ENCODE data around the gene DPP4. TPM values are rescaled to one million over a fixed set of nuclear protein-coding genes. Genes with fewer than 3 reads are reported as not detected.

Gene DPP4
- total RNA-seq (not detected in 2 replicates), polyA plus RNA-seq (0.09 TPM in 1 of 2 replicates, not detected in the other)

DNA sequence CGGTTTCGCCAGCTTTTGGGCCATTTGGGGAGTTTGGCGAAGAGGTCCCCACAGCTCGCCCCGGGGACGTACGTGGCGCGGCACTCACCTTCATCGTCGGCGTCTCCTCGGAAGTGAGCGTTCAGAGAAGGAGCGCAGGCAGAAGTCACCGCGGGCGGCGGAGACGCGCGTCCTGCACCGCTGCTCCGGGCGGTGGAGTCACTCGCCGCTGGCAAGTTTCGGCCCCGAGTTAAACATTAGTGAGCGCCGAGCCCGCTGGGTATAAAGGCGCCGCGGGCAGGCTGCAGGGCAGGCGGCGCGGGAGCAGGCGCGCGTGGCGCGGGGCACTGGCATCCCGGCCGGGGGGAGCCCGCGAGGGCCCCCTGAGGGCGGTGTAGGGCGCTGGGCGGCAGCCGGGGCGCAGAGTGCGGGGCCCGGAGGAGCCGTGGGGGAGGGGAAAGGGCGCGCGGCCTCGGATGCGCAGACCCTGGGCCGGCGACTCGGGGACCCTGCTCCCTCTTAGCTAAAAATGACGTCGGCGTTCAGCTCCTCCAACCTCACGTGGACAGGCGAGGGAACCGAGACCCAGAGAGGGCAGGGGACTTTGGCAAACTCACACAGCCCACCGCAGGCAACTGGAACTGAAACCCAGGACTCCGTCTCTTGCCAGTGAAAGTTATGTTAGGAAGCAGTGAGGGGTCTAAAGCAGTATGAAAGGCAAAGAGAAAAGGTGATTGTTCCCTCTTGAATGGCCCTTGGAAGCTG lies at the start of gene DPP4:
DPP4 (minus strand) TSS at position 328 of the 744 bp plus-strand sequence; CDS start at position 94, 234 bp downstream.
- TF ChIP-seq, protein P1, sequence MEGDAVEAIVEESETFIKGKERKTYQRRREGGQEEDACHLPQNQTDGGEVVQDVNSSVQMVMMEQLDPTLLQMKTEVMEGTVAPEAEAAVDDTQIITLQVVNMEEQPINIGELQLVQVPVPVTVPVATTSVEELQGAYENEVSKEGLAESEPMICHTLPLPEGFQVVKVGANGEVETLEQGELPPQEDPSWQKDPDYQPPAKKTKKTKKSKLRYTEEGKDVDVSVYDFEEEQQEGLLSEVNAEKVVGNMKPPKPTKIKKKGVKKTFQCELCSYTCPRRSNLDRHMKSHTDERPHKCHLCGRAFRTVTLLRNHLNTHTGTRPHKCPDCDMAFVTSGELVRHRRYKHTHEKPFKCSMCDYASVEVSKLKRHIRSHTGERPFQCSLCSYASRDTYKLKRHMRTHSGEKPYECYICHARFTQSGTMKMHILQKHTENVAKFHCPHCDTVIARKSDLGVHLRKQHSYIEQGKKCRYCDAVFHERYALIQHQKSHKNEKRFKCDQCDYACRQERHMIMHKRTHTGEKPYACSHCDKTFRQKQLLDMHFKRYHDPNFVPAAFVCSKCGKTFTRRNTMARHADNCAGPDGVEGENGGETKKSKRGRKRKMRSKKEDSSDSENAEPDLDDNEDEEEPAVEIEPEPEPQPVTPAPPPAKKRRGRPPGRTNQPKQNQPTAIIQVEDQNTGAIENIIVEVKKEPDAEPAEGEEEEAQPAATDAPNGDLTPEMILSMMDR (IDR thresholded peaks at IDR 0.05; ENCODE audit: low read depth, low read length): no peak
- Histone ChIP-seq H3K4me1 (ENCODE audit: low read depth) (no peaks in the 10 kb centered on the region), H3K27ac (no peak within 1 kb of the TSS), H3K27me3 (peaks cover 65% of the 10 kb centered on the region), H3K36me3 (no peaks in the 10 kb centered on the region), H3K4me3 (peak within 1 kb of the TSS; percentile 50), H3K9me3 (ENCODE audit: low read depth) (no peaks in the 10 kb centered on the region)
- peak in 1 of 2 donors; percentile 60 for DNase-seq (ENCODE audit: low read depth in 1 of 2, low spot score in 1 of 2)

- no peaks in the 10 kb centered on the region for H3K4me1 ChIP-seq (ENCODE audit: low read depth)
- H3K9me3 ChIP-seq (ENCODE audit: low read depth): no peaks in the 10 kb centered on the region
- no peaks in the 10 kb centered on the region for H3K27me3 ChIP-seq
- H3K27ac ChIP-seq: no peak overlapping the region
- H3K36me3 ChIP-seq: no peaks in the 10 kb centered on the region
- TF ChIP-seq, protein P1 (IDR thresholded peaks at IDR 0.05; ENCODE audit: low read depth, low read length): no peak
- H3K4me3 ChIP-seq: no peak overlapping the region
- DNase-seq (ENCODE audit: low read depth in 1 of 2, low spot score in 1 of 2): peak in 1 of 2 donors; percentile 64
These were observed 44.4 kb upstream of the DPP4 start for GRCh38 chr2:162118166-162119031.

GRCh38 chr2:162116352-162116751 lies 42.3 kb upstream of the DPP4 start:
- H3K4me3 ChIP-seq: no peak overlapping the region
- H3K9me3 ChIP-seq (ENCODE audit: low read depth): no peaks in the 10 kb centered on the region
- H3K27me3 ChIP-seq: no peaks in the 10 kb centered on the region
- no peak for DNase-seq (ENCODE audit: low read depth in 1 of 2, low spot score in 1 of 2)
- no peak overlapping the region for H3K27ac ChIP-seq
- TF ChIP-seq, protein P1 (IDR thresholded peaks at IDR 0.05; ENCODE audit: low read depth, low read length): no peak
- H3K36me3 ChIP-seq: no peaks in the 10 kb centered on the region
- H3K4me1 ChIP-seq (ENCODE audit: low read depth): no peaks in the 10 kb centered on the region

GRCh38 chr2:162115076-162115475 lies 41.1 kb upstream of the DPP4 start:
- H3K4me1 ChIP-seq (ENCODE audit: low read depth): no peaks in the 10 kb centered on the region
- TF ChIP-seq, protein P1 (IDR thresholded peaks at IDR 0.05; ENCODE audit: low read depth, low read length): no peak
- no peaks in the 10 kb centered on the region for H3K27me3 ChIP-seq
- no peak overlapping the region for H3K27ac ChIP-seq
- no peak for DNase-seq (ENCODE audit: low read depth in 1 of 2, low spot score in 1 of 2)
- H3K9me3 ChIP-seq (ENCODE audit: low read depth): no peaks in the 10 kb centered on the region
- H3K4me3 ChIP-seq: no peak overlapping the region
- no peaks in the 10 kb centered on the region for H3K36me3 ChIP-seq

DNA sequence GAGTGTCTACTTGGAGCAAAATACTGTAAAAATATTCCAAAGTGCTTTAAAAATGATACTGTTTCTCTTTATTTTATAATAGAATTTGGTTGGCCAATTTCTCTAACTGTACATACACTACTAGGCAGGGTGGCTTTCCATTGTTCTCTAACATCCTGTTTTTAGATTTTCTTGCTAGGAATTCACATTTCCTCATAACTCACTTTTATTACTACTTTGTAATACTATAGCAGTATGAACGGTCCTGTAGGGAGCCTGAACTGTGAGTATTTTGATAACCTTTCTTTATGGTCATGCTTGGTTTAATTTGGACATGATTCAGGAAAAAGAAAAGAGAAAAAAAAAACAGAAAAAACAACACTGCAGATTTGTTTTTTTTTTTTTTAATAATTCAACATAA lies 40.3 kb upstream of the DPP4 start:
- no peaks in the 10 kb centered on the region for H3K9me3 ChIP-seq (ENCODE audit: low read depth)
- peak in 1 of 2 donors; percentile 58 for DNase-seq (ENCODE audit: low read depth in 1 of 2, low spot score in 1 of 2)

More for the DNA sequence above, 40.3 kb upstream of the DPP4 start:
- Histone ChIP-seq H3K27me3 (no peaks in the 10 kb centered on the region), H3K27ac (no peak overlapping the region), H3K36me3 (no peaks in the 10 kb centered on the region), H3K4me3 (no peak overlapping the region), H3K4me1 (ENCODE audit: low read depth) (no peaks in the 10 kb centered on the region)
- TF ChIP-seq, protein P1 (IDR thresholded peaks at IDR 0.05; ENCODE audit: low read depth, low read length): no peak
